GM23248 (cell line): ENCODE data around the gene PRKCA. TPM values are rescaled to one million over a fixed set of nuclear protein-coding genes. Genes with fewer than 3 reads are reported as not detected.

Source experiments
- DNase-seq: peaks from one replicate; pipeline ENCODE4 v3.0.0-alpha.2; 2015
- H2AFZ ChIP-seq: fragments of 200-600 bp; sonication (generic); 2 replicates; pipeline ENCODE4 v1.6.1; 2016; ENCODE audit warnings: antibody characterized with exemption
- H3F3A ChIP-seq: fragments of 200-600 bp; sonication (generic); 2 replicates; pipeline ENCODE4 v1.6.1; 2016; ENCODE audit warnings: mild to moderate bottlenecking, antibody characterized with exemption, mixed run types; ENCODE audit not compliant: insufficient read depth
- H3K27ac ChIP-seq: fragments of 200-600 bp; sonication (generic); 2 replicates; pipeline ENCODE4 v1.5.1; 2016; ENCODE audit warnings: mild to moderate bottlenecking
- H3K27me3 ChIP-seq: fragments of 200-600 bp; sonication (generic); replicated peaks from 2 replicates; pipeline ENCODE4 v1.6.1; 2016; ENCODE audit warnings: mild to moderate bottlenecking; ENCODE audit not compliant: insufficient read depth
- H3K36me3 ChIP-seq: fragments of 200-600 bp; sonication (generic); 2 replicates; pipeline ENCODE4 v1.6.1; 2016; ENCODE audit warnings: low read depth, mild to moderate bottlenecking
- H3K4me1 ChIP-seq: fragments of 200-600 bp; sonication (generic); 2 replicates; pipeline ENCODE4 v1.6.1; 2016; ENCODE audit warnings: mild to moderate bottlenecking; ENCODE audit not compliant: insufficient read depth
- H3K4me2 ChIP-seq: fragments of 200-600 bp; sonication (generic); one replicate; pipeline ENCODE4 v1.6.1; 2016; ENCODE audit warnings: mild to moderate bottlenecking; ENCODE audit not compliant: unreplicated experiment
- H3K4me3 ChIP-seq: fragments of 200-600 bp; sonication (generic); 2 replicates; pipeline ENCODE4 v1.5.1; 2016; ENCODE audit warnings: mild to moderate bottlenecking
- H3K79me2 ChIP-seq: fragments of 200-600 bp; sonication (generic); 2 replicates; pipeline ENCODE4 v1.6.1; 2016; ENCODE audit warnings: mild to moderate bottlenecking; ENCODE audit not compliant: insufficient read depth
- H3K9ac ChIP-seq: fragments of 200-600 bp; sonication (generic); 2 replicates; pipeline ENCODE4 v1.6.1; 2016; ENCODE audit warnings: mild to moderate bottlenecking
- H3K9me2 ChIP-seq: fragments of 200-600 bp; sonication (generic); 2 replicates; pipeline ENCODE4 v1.6.1; 2016; ENCODE audit warnings: mixed run types, mild to moderate bottlenecking, moderate library complexity; ENCODE audit not compliant: insufficient read depth
- H3K9me3 ChIP-seq: fragments of 200-600 bp; sonication (generic); one replicate; pipeline ENCODE4 v1.6.1; 2017; ENCODE audit warnings: low read depth
- H4K20me1 ChIP-seq: fragments of 200-600 bp; sonication (generic); 2 replicates; pipeline ENCODE4 v1.6.0; 2016; ENCODE audit not compliant: insufficient read depth
- EZH2 ChIP-seq: fragments of 200-600 bp; sonication (generic); IDR thresholded peaks from 2 replicates; pipeline ENCODE4 v1.6.1; 2018; ENCODE audit warnings: antibody characterized with exemption, mild to moderate bottlenecking; ENCODE audit not compliant: insufficient read depth, poor library complexity, severe bottlenecking
- EZH2phosphoT487 ChIP-seq: fragments of 200-600 bp; sonication (generic); IDR thresholded peaks from 2 replicates; pipeline ENCODE4 v1.6.1; 2018; ENCODE audit warnings: antibody characterized with exemption, moderate library complexity, mild to moderate bottlenecking, low read depth; ENCODE audit not compliant: insufficient read depth
- WGBS, 2 experiments: methylation state at CpG; one replicate each; pipeline ENCODE4 v1.1.6; 2015 to 2017; ENCODE audit warnings: low lambda C conversion rate in 2 of 2, low coverage in 1 of 2; ENCODE audit errors: missing lambda C conversion rate in 2 of 2; 5-methylcytosine and 5-hydroxymethylcytosine counted together
- in situ Hi-C: fragments of 300-500 bp; cut with MboI; formaldehyde crosslinking; loops from 2 replicates; pipeline ENCODE4 v1.15.0; 2020
- polyA plus RNA-seq: library from polyadenylated mRNA; unstranded; fragments of >200 nt; fragmentation: Nextera tagmentation; extraction: Ambion mirVana; gene quantifications from 2 replicates; pipeline ENCODE4 v1.2.1, GENCODE V29; 2016
- total RNA-seq: library from RNA; depleted of rRNA; stranded (reverse); fragments of >200 nt; shearing (Covaris generic); gene quantifications from 2 replicates; pipeline ENCODE4 v1.2.3, GENCODE V29; 2014

Gene PRKCA
- total and polyA plus RNA-seq, 2 experiments from 2014 or later: 17.3 to 28.5 TPM

GRCh38 chr17:66429680-66430079 lies 127.3 kb downstream of the PRKCA start:
- Histone ChIP-seq H2AFZ (no peak overlapping the region), H3K27ac (no peak overlapping the region), H3K9me3 (no peaks in the 10 kb centered on the region), H4K20me1 (no peaks in the 10 kb centered on the region), H3K9me2 (no peaks in the 10 kb centered on the region), H3K36me3 (no peaks in the 10 kb centered on the region), H3K4me2 (no peak overlapping the region), H3K27me3 (no peaks in the 10 kb centered on the region), H3K79me2 (peaks cover 98% of the 10 kb centered on the region), H3F3A (peaks cover 30% of the 10 kb centered on the region), H3K9ac (no peak overlapping the region), H3K4me3 (no peak overlapping the region), H3K4me1 (peaks cover 29% of the 10 kb centered on the region)
- no peak for DNase-seq
- TF ChIP-seq EZH2 (no peak), EZH2phosphoT487 (no peak)
- in situ Hi-C loops: no loop called here
- 87 to 97% methylated on average over 1 of the region's 1 CpG for WGBS, 2 experiments

- in situ Hi-C loops: no loop called here
These were observed 128.7 kb downstream of the PRKCA start for GRCh38 chr17:66430846-66431795.

GRCh38 chr17:66431910-66432309 lies 129.5 kb downstream of the PRKCA start:
- Histone ChIP-seq H3K36me3 (no peaks in the 10 kb centered on the region), H3K4me3 (peak overlapping the region; percentile 43), H3K27me3 (no peaks in the 10 kb centered on the region), H3K4me1 (peaks cover 24% of the 10 kb centered on the region), H3K9ac (peak overlapping the region; percentile 50), H3K9me3 (no peaks in the 10 kb centered on the region), H3K4me2 (peak overlapping the region; percentile 57), H3K27ac (peak overlapping the region; percentile 65), H2AFZ (0 out of 2 replicates have a peak overlapping the region, but pooled peaks have one; percentile 13), H3K79me2 (peaks cover 98% of the 10 kb centered on the region), H3F3A (peaks cover 16% of the 10 kb centered on the region), H4K20me1 (no peaks in the 10 kb centered on the region), H3K9me2 (no peaks in the 10 kb centered on the region)
- TF ChIP-seq EZH2 (no peak), EZH2phosphoT487 (no peak)
- 31% methylated on average over 5 of the region's 5 CpGs for WGBS, 2 experiments
- in situ Hi-C loops: no loop called here
- DNase-seq: peak; percentile 92

More at GRCh38 chr17:66430846-66431795, 128.7 kb downstream of the PRKCA start:
- 98% methylated on average over 8 of the region's 8 CpGs for WGBS, 2 experiments
- peak overlapping the region; percentile 43 for H3K4me3 ChIP-seq
- H3K9me3 ChIP-seq: no peaks in the 10 kb centered on the region
- H3K79me2 ChIP-seq: peaks cover 98% of the 10 kb centered on the region
- no peak overlapping the region for H2AFZ ChIP-seq
- peak overlapping the region; percentile 65 for H3K27ac ChIP-seq
- peak overlapping the region; percentile 57 for H3K4me2 ChIP-seq
- no peaks in the 10 kb centered on the region for H4K20me1 ChIP-seq
- no peak for TF ChIP-seq EZH2
- TF ChIP-seq EZH2phosphoT487: no peak
- H3F3A ChIP-seq: peaks cover 16% of the 10 kb centered on the region
- no peaks in the 10 kb centered on the region for H3K27me3 ChIP-seq
- no peaks in the 10 kb centered on the region for H3K9me2 ChIP-seq
- no peaks in the 10 kb centered on the region for H3K36me3 ChIP-seq
- H3K4me1 ChIP-seq: peaks cover 24% of the 10 kb centered on the region
- peak overlapping the region; percentile 50; the same call in 1 of the 2 replicates for H3K9ac ChIP-seq
- peak; percentile 19 for DNase-seq

- no peak for DNase-seq
- H3K4me3 ChIP-seq: no peak overlapping the region
- no peaks in the 10 kb centered on the region for H3K27me3 ChIP-seq
- TF ChIP-seq EZH2phosphoT487: no peak
- no peak for TF ChIP-seq EZH2
- WGBS, 2 experiments: 68 to 73% methylated on average over 2 of the region's 2 CpGs
- peak overlapping the region; percentile 57 for H3K4me2 ChIP-seq
- in situ Hi-C loops: no loop called here
- H4K20me1 ChIP-seq: no peaks in the 10 kb centered on the region
- no peaks in the 10 kb centered on the region for H3K9me2 ChIP-seq
- H3K4me1 ChIP-seq: peaks cover 24% of the 10 kb centered on the region
- peaks cover 16% of the 10 kb centered on the region for H3F3A ChIP-seq
- no peak overlapping the region for H2AFZ ChIP-seq
- H3K27ac ChIP-seq: peak overlapping the region; percentile 65
- H3K79me2 ChIP-seq: peaks cover 98% of the 10 kb centered on the region
- peak overlapping the region; percentile 50 for H3K9ac ChIP-seq
- no peaks in the 10 kb centered on the region for H3K36me3 ChIP-seq
- H3K9me3 ChIP-seq: no peaks in the 10 kb centered on the region
These were observed 130.1 kb downstream of the PRKCA start for GRCh38 chr17:66432411-66432957.
